Activated CD8-positive, alpha-beta T cell treated with anti-CD3 and anti-CD28 coated beads for 36 hours (primary cell): Measurements from ENCODE around the gene ZNF821. TPM values are rescaled to one million over a fixed set of nuclear protein-coding genes. Genes with fewer than 3 reads are reported as not detected.

Source experiments
- ATAC-seq: fragments of 200-7000 bp; cut with Tn5 transposase; one replicate; pipeline ENCODE4 v1.10.0; 2021; ENCODE audit warnings: mild to moderate bottlenecking, moderate library complexity
- CTCF ChIA-PET: fragments of 350-600 bp; sonication (Branson Sonifier 250); formaldehyde crosslinking; loops from one replicate; lab custom pipeline; 2021; ENCODE audit warnings: antibody characterized with exemption; lab: Charles Lee
- POLR2A ChIA-PET: fragments of 350-600 bp; sonication (Branson Sonifier 250); formaldehyde crosslinking; loops from one replicate; lab custom pipeline; 2021; ENCODE audit warnings: antibody characterized with exemption; lab: Charles Lee
- DNase-seq: peaks from one replicate; pipeline ENCODE4 v3.0.0-alpha.2; 2020
- H3K27ac Mint-ChIP-seq: one replicate; pipeline ENCODE4 v1.8.0; 2021; ENCODE audit warnings: mild to moderate bottlenecking, mixed read lengths
- H3K27me3 Mint-ChIP-seq: one replicate; pipeline ENCODE4 v1.8.0; 2021; ENCODE audit warnings: mixed read lengths
- H3K36me3 Mint-ChIP-seq: one replicate; pipeline ENCODE4 v1.8.0; 2021; ENCODE audit warnings: low read depth, mixed read lengths
- H3K4me1 Mint-ChIP-seq: one replicate; pipeline ENCODE4 v1.8.0; 2021; ENCODE audit warnings: low read depth, mixed read lengths
- H3K4me3 Mint-ChIP-seq: one replicate; pipeline ENCODE4 v1.8.0; 2021; ENCODE audit warnings: mild to moderate bottlenecking, moderate library complexity, mixed read lengths
- H3K9me3 Mint-ChIP-seq: one replicate; pipeline ENCODE4 v1.8.0; 2021; ENCODE audit warnings: mixed read lengths
- CTCF ChIP-seq: fragments of 200-600 bp; IDR thresholded peaks from one replicate; pipeline ENCODE4 v1.8.0; 2022; ENCODE audit warnings: antibody characterized with exemption, mild to moderate bottlenecking
- intact Hi-C: fragments of 100-400 bp; cut with micrococcal nuclease; formaldehyde crosslinking; loops from one replicate; pipeline ENCODE4 v1.10.0; 2022
- total RNA-seq, 2 experiments: library from RNA; stranded (reverse); gene quantifications; one replicate each; pipeline ENCODE4 v1.2.3, GENCODE V29; 2021

ZNF821 gene
- total RNA-seq, 2 experiments from 2014 or later = 5.6 to 6.2 TPM

GRCh38 chr16:71896764-71897368 is 12.9 kb upstream of the ZNF821 start:
- ATAC-seq (no peak), DNase-seq (no peak)
- intact Hi-C loops = loop anchor here (5.0 kb wide), 1 partner anchor 90 kb away; the partner anchor contains the start of gene AP1G1
- Mint-ChIP-seq H3K27me3 (no peaks in the 10 kb centered on the region), H3K4me1 (peaks cover 26% of the 10 kb centered on the region), H3K4me3 (peak overlapping the region; percentile 99), H3K27ac (peak overlapping the region; percentile 77), H3K36me3 (peaks cover 18% of the 10 kb centered on the region), H3K9me3 (no peaks in the 10 kb centered on the region)
- TF ChIP-seq CTCF = no peak
- CTCF ChIA-PET = interaction anchor here (1.4 to 5.4 kb wide), 3 partner anchors 13 to 64 kb away, joined by 3 to 53 read pairs (median 6); partner anchors contain the start of gene ZNF821
- POLR2A ChIA-PET = interaction anchor here (0.7 to 3.9 kb wide), 9 partner anchors 7 to 102 kb away, joined by 3 to 33 read pairs (median 4); partner anchors contain the start of gene ZNF821

DNA sequence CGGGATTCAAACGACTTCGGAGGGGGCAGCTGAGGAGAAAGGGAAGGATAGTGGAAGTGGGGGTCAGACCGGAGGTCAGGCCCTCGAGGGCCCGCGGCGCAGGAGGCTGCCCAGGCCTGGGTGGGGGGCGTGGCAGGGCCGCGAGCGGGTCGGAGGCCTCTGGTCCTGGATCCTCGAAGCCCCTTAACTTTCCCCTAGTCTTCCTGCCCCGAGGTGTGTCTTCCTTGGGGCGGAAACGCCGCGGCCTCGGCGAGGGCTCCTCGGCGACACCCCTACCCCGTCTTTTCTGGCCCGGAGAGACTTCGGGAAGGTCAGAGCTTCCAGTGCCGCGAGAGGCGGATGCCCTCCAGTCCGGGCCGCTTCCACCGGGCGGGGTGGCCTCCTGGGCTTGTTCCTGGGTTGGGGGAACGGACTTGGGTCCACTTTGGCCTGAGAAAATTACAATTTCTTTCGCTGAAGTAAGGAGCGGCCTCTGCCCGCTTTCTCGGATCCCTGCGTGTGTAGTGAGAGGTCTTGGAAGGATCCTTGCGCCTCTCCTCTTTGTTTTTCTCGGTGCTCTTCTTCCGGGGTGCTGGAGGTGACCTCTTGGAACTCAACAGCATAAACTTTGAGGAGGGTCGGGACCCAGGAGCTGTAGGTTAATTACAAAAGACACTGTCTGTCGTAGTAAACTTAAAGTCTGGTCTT is 11.8 kb upstream of the ZNF821 start:
- Mint-ChIP-seq H3K9me3 (no peaks in the 10 kb centered on the region), H3K27ac (peak overlapping the region; percentile 98), H3K4me1 (peaks cover 21% of the 10 kb centered on the region), H3K27me3 (no peaks in the 10 kb centered on the region), H3K4me3 (peak overlapping the region; percentile 99), H3K36me3 (peaks cover 18% of the 10 kb centered on the region)
- peak; percentile 21 for ATAC-seq
- POLR2A ChIA-PET = interaction anchor here (0.7 to 3.9 kb wide), 11 partner anchors 8 to 143 kb away, joined by 3 to 33 read pairs (median 4); partner anchors contain the start of genes AP1G1 and ZNF821
- intact Hi-C loops = loop anchor here (5.0 kb wide), 1 partner anchor 89 kb away; the partner anchor contains the start of gene AP1G1
- no peak for TF ChIP-seq CTCF
- DNase-seq = peak; percentile 30
- CTCF ChIA-PET = interaction anchor here (5.4 kb wide), 1 partner anchor 12 kb away, joined by 53 read pairs; the partner anchor contains the start of gene ZNF821

DNA sequence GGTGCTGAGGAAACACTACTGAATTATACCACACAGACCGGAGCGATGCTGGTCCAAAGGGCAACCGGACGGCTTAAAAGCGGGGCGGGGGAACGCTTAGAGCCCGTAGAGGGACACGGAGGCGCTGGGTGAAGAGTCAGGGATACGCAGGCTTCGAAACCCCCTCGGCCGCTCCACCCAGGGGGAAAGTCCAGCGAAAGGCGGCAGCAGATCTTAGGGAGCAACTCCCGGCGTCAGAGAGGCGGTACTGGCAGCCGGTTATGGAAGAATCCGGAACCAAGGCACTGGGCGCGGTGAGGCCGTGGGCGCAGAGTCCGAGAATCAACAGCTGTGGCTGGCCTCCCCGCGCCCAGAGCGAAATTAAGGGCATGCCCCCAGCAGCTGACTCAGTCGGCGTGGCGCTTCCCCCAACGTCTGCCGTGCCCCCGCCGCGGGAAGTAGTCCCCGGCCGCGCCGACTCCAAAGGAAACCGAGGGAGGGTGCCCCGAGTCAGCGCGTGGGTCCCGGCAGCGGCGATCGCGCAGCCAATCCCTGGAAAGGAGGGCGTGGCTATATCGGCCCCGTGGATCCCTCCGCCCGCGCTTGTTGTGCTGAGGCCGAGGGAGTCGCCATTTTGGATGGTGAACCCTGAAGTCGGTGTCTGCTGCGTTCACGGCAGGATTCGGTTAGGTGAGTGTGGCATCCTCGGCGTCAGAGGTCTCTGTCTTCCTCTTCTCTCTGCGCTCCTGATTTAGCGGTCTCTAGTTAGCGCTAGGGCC is 11.1 kb upstream of the ZNF821 start, which contains the start of gene IST1:
IST1 (plus strand) TSS at position 611 of the 758 bp plus-strand sequence. CDS start 20,110 bp downstream, outside the sequence.
- TF ChIP-seq CTCF = no peak
- ATAC-seq = peak; percentile 94
- H3K36me3 Mint-ChIP-seq = peaks cover 14% of the 10 kb centered on the region
- no peaks in the 10 kb centered on the region for H3K9me3 Mint-ChIP-seq
- H3K27me3 Mint-ChIP-seq = no peaks in the 10 kb centered on the region
- ChIA-PET CTCF (interaction anchor here (5.4 kb wide), 1 partner anchor 11 kb away, joined by 53 read pairs; the partner anchor contains the start of gene ZNF821), POLR2A (interaction anchor here (0.7 to 3.9 kb wide), 11 partner anchors 9 to 142 kb away, joined by 3 to 33 read pairs (median 5); partner anchors contain the start of genes AP1G1 and ZNF821)
- intact Hi-C loops = loop anchor here (5.0 kb wide), 1 partner anchor 88 kb away; the partner anchor contains the start of gene AP1G1
- H3K27ac Mint-ChIP-seq = peak within 1 kb of the TSS; percentile 98
- H3K4me3 Mint-ChIP-seq = peak within 1 kb of the TSS; percentile 99
- peaks cover 17% of the 10 kb centered on the region for H3K4me1 Mint-ChIP-seq
- DNase-seq = peak; percentile 99

DNA sequence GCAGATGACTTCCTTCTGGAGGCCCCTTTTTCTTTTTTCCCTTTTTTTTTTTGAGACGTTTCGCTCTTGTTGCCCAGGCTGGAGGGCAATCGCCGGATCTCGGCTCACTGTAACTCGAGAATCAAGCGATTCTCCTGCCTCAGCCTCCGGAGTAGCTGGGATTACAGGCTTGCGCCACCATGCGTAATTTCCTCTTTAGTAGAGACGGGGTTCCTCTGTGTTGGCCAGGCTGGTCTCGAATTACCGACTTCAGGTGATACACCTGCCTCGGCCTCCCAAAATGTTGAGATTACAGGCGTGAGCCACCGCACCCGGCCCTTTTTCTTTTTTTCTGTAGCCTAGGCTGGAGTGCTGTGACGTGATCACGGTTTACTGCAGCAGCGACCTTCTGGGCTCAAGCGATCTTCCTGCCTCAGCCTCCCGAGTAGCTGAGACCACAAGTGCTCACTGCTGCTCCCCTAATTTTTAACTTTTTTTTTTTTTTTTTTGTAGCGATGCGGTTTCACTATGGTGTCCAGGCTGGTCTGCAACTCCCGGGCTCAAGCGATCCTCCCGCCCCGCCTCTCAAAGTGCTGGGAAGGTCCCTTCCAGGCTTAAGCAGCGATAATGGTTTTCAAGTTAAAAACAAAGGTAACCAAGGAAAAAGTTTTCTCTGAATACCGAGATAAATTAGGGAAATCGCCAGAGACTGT is 10.4 kb upstream of the ZNF821 start:
- Mint-ChIP-seq H3K4me3 (peak overlapping the region; percentile 99), H3K9me3 (no peaks in the 10 kb centered on the region), H3K36me3 (peaks cover 13% of the 10 kb centered on the region), H3K27ac (peak overlapping the region; percentile 98), H3K27me3 (no peaks in the 10 kb centered on the region), H3K4me1 (peaks cover 16% of the 10 kb centered on the region)
- DNase-seq (peak; percentile 59), ATAC-seq (peak; percentile 4)
- ChIA-PET CTCF (interaction anchor here (1.1 to 5.4 kb wide), 2 partner anchors 11 to 46 kb away, joined by 3 to 53 read pairs; partner anchors contain the start of gene ZNF821), POLR2A (interaction anchor here (0.9 to 3.9 kb wide), 6 partner anchors 8 to 141 kb away, joined by 3 to 33 read pairs (median 8); partner anchors contain the start of genes AP1G1 and ZNF821)
- TF ChIP-seq CTCF = no peak
- intact Hi-C loops = no loop called here
